ENCODE data around the gene MCU. TPM values are rescaled to one million over a fixed set of nuclear protein-coding genes. Genes with fewer than 3 reads are reported as not detected.

MCU gene
- total and polyA plus RNA-seq, 2 of the 4 experiments (the other 2 are of a cell fraction): 36.2 to 36.7 TPM

DNA sequence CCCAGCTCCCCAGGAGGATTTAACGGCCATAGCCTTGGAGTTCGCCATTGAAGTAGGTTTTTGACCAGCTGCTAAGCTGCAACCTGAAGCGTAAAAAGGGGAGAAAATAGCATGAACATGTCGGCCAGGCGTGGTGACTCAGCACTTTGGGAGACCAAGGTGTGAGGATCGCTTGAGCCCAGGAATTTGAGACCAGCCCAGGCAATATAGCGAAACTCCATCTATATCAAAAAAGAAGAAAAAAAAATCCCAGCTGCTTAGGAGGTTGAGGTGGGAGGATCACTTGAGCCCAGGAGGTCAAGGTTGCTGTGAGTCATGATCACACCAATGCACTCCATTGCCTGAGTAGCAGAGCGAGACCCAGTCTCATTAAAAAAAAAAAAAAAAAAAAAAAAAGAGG lies 32.2 kb upstream of the MCU start:
- no peak overlapping the region for H2BK5ac ChIP-seq (ENCODE audit: low read depth, low read length, poor library complexity, severe bottlenecking)
- H3K14ac ChIP-seq (replicated peaks; ENCODE audit: low read depth, low read length): no peak overlapping the region
- H2BK20ac ChIP-seq (ENCODE audit: low read depth, low read length): no peak overlapping the region
- H2BK120ac ChIP-seq (ENCODE audit: low read depth, low read length): no peak overlapping the region
- no peaks in the 10 kb centered on the region for H3K79me1 ChIP-seq (ENCODE audit: low read depth in 1 of 2, low read length in 2 of 2)
- H3K18ac ChIP-seq (ENCODE audit: low read depth, low read length): no peak overlapping the region
- no peak overlapping the region for H3K27ac ChIP-seq (ENCODE audit: insufficient read depth, low read length)
- H3K56ac ChIP-seq (ENCODE audit: extremely low read depth, insufficient read depth, low read length): no peak overlapping the region
- no peak overlapping the region for H4K91ac ChIP-seq (ENCODE audit: insufficient read depth, low read depth, low read length)
- H3K36me3 ChIP-seq (ENCODE audit: control insufficient read depth, insufficient read depth, low read length): no peaks in the 10 kb centered on the region
- WGBS, 2 experiments (ENCODE audit: extremely low coverage in 2 of 2, insufficient read length in 1 of 2): 88% methylated on average over 2 of the region's 8 CpGs; no CpG with 5 or more reads in 1 of the 2 experiments
- ATAC-seq (ENCODE audit: low read depth): no peak
- no peak overlapping the region for H3K23ac ChIP-seq (ENCODE audit: low read depth, low read length)
- no peaks in the 10 kb centered on the region for H3K9me3 ChIP-seq (ENCODE audit: control insufficient read depth, insufficient read depth, low read length)
- TF ChIP-seq, protein P1, sequence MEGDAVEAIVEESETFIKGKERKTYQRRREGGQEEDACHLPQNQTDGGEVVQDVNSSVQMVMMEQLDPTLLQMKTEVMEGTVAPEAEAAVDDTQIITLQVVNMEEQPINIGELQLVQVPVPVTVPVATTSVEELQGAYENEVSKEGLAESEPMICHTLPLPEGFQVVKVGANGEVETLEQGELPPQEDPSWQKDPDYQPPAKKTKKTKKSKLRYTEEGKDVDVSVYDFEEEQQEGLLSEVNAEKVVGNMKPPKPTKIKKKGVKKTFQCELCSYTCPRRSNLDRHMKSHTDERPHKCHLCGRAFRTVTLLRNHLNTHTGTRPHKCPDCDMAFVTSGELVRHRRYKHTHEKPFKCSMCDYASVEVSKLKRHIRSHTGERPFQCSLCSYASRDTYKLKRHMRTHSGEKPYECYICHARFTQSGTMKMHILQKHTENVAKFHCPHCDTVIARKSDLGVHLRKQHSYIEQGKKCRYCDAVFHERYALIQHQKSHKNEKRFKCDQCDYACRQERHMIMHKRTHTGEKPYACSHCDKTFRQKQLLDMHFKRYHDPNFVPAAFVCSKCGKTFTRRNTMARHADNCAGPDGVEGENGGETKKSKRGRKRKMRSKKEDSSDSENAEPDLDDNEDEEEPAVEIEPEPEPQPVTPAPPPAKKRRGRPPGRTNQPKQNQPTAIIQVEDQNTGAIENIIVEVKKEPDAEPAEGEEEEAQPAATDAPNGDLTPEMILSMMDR (conservative IDR thresholded peaks at IDR 0.05; ENCODE audit: low read depth, low read length): no peak
- TF ChIP-seq NFE2L2 (IDR thresholded peaks at IDR 0.05; ENCODE audit: low read depth, low read length): peak; percentile 70
- CTCF ChIA-PET: interaction anchor here (0.6 kb wide), 1 partner anchor 16 kb away, joined by 4 read pairs; no protein-coding TSS in a partner anchor
- DNase-seq: no peak
- H3K27me3 ChIP-seq (ENCODE audit: control insufficient read depth, insufficient read depth, low read length): no peaks in the 10 kb centered on the region
- intact Hi-C loops (cut with micrococcal nuclease): no loop called here
- H3K9ac ChIP-seq (ENCODE audit: low read depth, low read length): no peak overlapping the region
- no peak overlapping the region for H2AK5ac ChIP-seq (ENCODE audit: low read depth, low read length)
- POLR2A ChIA-PET (ENCODE audit: unreplicated experiment): no interaction called here
- no peak overlapping the region for H2AFZ ChIP-seq (replicated peaks; ENCODE audit: low read length, poor library complexity)
- H4K5ac ChIP-seq (ENCODE audit: low read depth, low read length): no peak overlapping the region
- no peak overlapping the region for H3K4me3 ChIP-seq (ENCODE audit: insufficient read depth, low read depth, low read length)
- dilution Hi-C loops (cut with HindIII; ENCODE audit: low sequenced_read_pairs, unreplicated experiment): no loop called here
- no peak overlapping the region for H4K8ac ChIP-seq (ENCODE audit: low read depth in 2 of 2, low read length in 2 of 2)
- no peak overlapping the region for H3K4me2 ChIP-seq (ENCODE audit: low read depth, low read length)
- BruUV-seq (replicated peaks): no TSS peak
- H3K4me1 ChIP-seq (ENCODE audit: control insufficient read depth, insufficient read depth, low read length): no peaks in the 10 kb centered on the region
- no peak overlapping the region for H2BK15ac ChIP-seq (ENCODE audit: low read depth, low read length)
- no peaks in the 10 kb centered on the region for H4K20me1 ChIP-seq (ENCODE audit: insufficient read depth, low read length)
- H3K4ac ChIP-seq (ENCODE audit: low read depth, low read length): no peak overlapping the region
- in situ Hi-C loops (cut with MboI; ENCODE audit: low sequenced_read_pairs): no loop called here
- H3K9me1 ChIP-seq (ENCODE audit: insufficient read depth, low read length): 0 out of 2 replicates have a peak, but pooled peaks cover 3% of the 10 kb centered on the region
- no peak overlapping the region for H2AK9ac ChIP-seq (replicated peaks; ENCODE audit: low read depth, low read length, poor library complexity)

All from IMR-90 (cell line).